ENCODE data around the gene SLC7A9.

Gene SLC7A9

GRCh38 chr19:32910874-32911273, 41.3 kb upstream of the SLC7A9 start:
- in situ Hi-C loops (cut with MboI; ENCODE audit: low pct_unique_long_range_greater_than_20kb, low sequenced_read_pairs, unreplicated experiment): no loop called here
- DNase-seq (ENCODE audit: low spot score): no peak
- TF ChIP-seq, protein P1, sequence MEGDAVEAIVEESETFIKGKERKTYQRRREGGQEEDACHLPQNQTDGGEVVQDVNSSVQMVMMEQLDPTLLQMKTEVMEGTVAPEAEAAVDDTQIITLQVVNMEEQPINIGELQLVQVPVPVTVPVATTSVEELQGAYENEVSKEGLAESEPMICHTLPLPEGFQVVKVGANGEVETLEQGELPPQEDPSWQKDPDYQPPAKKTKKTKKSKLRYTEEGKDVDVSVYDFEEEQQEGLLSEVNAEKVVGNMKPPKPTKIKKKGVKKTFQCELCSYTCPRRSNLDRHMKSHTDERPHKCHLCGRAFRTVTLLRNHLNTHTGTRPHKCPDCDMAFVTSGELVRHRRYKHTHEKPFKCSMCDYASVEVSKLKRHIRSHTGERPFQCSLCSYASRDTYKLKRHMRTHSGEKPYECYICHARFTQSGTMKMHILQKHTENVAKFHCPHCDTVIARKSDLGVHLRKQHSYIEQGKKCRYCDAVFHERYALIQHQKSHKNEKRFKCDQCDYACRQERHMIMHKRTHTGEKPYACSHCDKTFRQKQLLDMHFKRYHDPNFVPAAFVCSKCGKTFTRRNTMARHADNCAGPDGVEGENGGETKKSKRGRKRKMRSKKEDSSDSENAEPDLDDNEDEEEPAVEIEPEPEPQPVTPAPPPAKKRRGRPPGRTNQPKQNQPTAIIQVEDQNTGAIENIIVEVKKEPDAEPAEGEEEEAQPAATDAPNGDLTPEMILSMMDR (IDR thresholded peaks at IDR 0.05; ENCODE audit: extremely low read depth, insufficient read depth, missing control alignments): no peak

DNA sequence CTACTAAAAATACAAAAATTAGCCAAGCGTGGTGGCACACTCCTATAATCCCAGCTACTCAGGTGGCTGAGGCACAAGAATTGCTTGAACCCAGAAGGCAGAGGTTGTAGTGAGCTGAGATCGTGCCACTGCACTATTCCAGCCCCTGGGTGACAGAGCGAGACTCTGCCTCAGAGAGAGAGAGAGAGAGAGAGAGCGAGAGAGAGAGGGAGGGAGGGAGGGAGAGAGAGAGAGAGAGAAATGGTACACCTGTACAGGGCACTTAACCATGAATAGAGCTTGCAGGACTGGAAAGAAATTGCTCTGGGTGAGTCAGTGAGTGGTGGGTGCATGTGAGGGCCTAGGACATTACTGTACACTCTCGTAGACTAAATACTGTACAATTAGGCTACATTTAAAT, 40.5 kb upstream of the SLC7A9 start:
- DNase-seq (ENCODE audit: low spot score): no peak
- in situ Hi-C loops (cut with MboI; ENCODE audit: low pct_unique_long_range_greater_than_20kb, low sequenced_read_pairs, unreplicated experiment): no loop called here
- TF ChIP-seq, protein P1 (IDR thresholded peaks at IDR 0.05; ENCODE audit: extremely low read depth, insufficient read depth, missing control alignments): no peak

- no peak for DNase-seq (ENCODE audit: low spot score)
- in situ Hi-C loops (cut with MboI; ENCODE audit: low pct_unique_long_range_greater_than_20kb, low sequenced_read_pairs, unreplicated experiment): no loop called here
- TF ChIP-seq, protein P1 (IDR thresholded peaks at IDR 0.05; ENCODE audit: extremely low read depth, insufficient read depth, missing control alignments): no peak
Measured at GRCh38 chr19:32909257-32909656, 39.7 kb upstream of the SLC7A9 start.

DNA sequence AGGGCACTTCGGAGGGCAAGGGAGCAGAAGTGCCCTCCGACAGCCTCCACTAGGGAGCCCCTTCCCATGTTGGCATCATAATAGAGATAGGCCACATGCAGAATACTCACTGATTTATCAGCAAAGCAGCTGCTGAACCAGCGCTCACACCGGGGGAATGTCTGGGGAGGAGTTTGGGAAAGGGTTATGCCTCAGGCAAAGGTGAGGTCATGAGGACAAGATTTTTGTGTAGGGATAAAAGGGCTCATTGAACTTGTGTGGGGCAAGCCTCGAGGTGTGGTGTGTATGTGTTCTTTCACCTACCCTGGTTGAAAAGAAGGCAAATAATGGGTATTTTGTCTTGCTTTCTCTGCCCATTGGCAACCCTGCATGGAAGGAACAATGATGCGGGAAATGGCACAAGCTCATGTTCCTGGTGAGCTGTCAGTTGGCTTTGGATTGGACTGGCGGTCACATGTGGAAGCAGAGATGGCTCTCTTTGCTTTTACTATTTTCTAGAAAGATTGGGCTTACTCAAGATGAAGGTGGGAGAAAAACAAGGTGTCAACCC, 39.1 kb upstream of the SLC7A9 start:
- no peak for DNase-seq (ENCODE audit: low spot score)
- in situ Hi-C loops (cut with MboI; ENCODE audit: low pct_unique_long_range_greater_than_20kb, low sequenced_read_pairs, unreplicated experiment): no loop called here
- TF ChIP-seq, protein P1 (IDR thresholded peaks at IDR 0.05; ENCODE audit: extremely low read depth, insufficient read depth, missing control alignments): no peak

GRCh38 chr19:32902448-32902847, 32.9 kb upstream of the SLC7A9 start:
- in situ Hi-C loops (cut with MboI; ENCODE audit: low pct_unique_long_range_greater_than_20kb, low sequenced_read_pairs, unreplicated experiment): no loop called here
- DNase-seq (ENCODE audit: low spot score): no peak
- TF ChIP-seq, protein P1 (IDR thresholded peaks at IDR 0.05; ENCODE audit: extremely low read depth, insufficient read depth, missing control alignments): no peak

GRCh38 chr19:32901504-32902161, 32.1 kb upstream of the SLC7A9 start:
- TF ChIP-seq, protein P1 (IDR thresholded peaks at IDR 0.05; ENCODE audit: extremely low read depth, insufficient read depth, missing control alignments): no peak
- in situ Hi-C loops (cut with MboI; ENCODE audit: low pct_unique_long_range_greater_than_20kb, low sequenced_read_pairs, unreplicated experiment): no loop called here
- no peak for DNase-seq (ENCODE audit: low spot score)
